A673 (cell line): ENCODE measurements around the gene ESRRG.

ENCODE experiments used
- EZH2 ChIP-seq: fragments of 200-600 bp; sonication (generic); IDR thresholded peaks from 2 replicates; pipeline ENCODE4 v1.6.1; 2017; ENCODE audit warnings: borderline replicate concordance, low read depth, mild to moderate bottlenecking, mixed read lengths, antibody characterized with exemption, low read length; ENCODE audit not compliant: poor library complexity, severe bottlenecking
- TF ChIP-seq, protein P1 (sequence below): fragments of 300-800, 200-600 bp; sonication (generic); conservative IDR thresholded peaks from 2 replicates; pipeline ENCODE4 v1.5.1; 2017; ENCODE audit warnings: low read depth, mild to moderate bottlenecking, antibody characterized with exemption, low read length, moderate library complexity, mixed read lengths

DNA sequence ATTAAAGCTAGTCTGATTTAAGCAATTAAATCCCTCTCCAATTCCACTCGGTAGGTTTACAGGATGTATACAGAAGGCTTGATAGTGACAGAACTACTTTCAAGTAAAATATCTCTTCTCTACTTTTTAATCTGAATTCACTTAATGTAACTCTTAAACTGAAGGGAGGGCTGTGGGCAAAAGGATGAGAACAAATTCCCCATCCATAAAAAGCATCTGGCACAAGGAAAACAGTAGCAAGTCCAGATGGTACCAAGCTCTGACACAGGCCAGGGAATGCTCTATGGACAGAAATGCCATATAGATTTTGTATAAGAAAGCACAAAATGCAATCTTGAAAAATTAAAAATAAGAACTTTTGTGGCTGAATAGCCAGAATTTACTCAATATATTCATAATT, 246.9 kb downstream of the ESRRG start:
- TF ChIP-seq, protein P1, sequence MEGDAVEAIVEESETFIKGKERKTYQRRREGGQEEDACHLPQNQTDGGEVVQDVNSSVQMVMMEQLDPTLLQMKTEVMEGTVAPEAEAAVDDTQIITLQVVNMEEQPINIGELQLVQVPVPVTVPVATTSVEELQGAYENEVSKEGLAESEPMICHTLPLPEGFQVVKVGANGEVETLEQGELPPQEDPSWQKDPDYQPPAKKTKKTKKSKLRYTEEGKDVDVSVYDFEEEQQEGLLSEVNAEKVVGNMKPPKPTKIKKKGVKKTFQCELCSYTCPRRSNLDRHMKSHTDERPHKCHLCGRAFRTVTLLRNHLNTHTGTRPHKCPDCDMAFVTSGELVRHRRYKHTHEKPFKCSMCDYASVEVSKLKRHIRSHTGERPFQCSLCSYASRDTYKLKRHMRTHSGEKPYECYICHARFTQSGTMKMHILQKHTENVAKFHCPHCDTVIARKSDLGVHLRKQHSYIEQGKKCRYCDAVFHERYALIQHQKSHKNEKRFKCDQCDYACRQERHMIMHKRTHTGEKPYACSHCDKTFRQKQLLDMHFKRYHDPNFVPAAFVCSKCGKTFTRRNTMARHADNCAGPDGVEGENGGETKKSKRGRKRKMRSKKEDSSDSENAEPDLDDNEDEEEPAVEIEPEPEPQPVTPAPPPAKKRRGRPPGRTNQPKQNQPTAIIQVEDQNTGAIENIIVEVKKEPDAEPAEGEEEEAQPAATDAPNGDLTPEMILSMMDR = no peak
- TF ChIP-seq EZH2 = no peak
